ENCODE results near the gene STYK1.
"Not testable (repeated sequence)": the region's sequence is repeated elsewhere in the genome, so short reads cannot be mapped to it uniquely, and the experiment has no call there.

Gene STYK1

GRCh38 chr12:10672231-10672868 lies 1.5 kb downstream of the STYK1 start:
- DNase-seq, result no peak

DNA sequence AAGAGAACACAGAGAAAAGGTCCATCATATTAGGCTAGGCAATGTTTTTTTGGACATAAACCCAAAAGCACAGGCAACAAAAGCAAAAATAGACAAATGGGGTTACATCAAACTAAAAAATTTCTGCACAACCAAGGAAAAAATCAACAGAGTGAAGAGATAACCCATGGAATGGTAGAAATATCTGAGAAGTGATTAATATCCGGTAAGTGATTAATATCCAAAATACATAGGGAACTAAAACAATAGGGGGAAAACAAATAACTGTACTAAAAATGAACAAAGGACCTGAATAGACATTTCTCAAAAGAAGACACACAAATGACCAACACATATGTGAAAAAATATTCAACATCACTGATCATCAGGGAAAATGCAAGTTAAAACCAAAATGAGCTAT lies 4.3 kb downstream of the STYK1 start:
- DNase-seq, result no peak

DNA sequence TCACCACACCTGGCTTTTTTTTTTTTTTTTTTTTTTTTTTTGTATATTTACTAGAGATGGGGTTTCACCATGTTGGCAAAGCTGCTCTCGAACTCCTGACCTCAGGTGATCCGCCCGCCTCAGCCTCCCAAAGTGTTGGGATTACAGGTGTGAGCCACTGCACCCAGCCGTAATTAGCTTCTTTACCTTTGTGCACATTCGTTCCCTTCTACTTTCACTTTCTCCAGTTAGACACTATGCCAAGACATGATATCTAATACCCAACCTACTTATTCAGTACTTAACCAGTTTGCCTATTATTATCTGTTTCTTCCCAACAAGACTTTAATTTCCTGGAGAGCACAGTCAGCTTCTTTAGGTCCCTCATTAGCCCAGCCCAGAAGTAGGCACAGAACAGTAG lies 5.3 kb downstream of the STYK1 start:
- DNase-seq, result no peak

DNA sequence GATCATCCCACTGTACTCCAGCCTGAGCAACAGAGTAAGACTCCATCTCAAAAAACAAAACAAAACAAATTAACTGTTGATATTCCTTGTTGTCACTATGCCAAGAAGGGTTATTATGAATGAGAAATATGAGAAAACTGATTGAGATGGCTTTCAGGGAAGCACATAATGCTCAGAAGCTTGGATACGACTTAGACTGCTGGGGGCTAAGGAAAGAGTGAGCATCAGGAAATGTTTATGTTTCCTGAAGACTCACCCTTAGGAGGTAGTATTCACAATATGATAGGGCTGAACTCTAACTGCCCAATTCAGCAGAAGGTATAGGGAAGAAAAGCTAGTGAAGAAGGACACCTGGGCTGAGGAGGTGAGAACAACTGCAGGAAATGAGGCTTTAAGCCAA lies 6.3 kb downstream of the STYK1 start:
- DNase-seq, result no peak

DNA sequence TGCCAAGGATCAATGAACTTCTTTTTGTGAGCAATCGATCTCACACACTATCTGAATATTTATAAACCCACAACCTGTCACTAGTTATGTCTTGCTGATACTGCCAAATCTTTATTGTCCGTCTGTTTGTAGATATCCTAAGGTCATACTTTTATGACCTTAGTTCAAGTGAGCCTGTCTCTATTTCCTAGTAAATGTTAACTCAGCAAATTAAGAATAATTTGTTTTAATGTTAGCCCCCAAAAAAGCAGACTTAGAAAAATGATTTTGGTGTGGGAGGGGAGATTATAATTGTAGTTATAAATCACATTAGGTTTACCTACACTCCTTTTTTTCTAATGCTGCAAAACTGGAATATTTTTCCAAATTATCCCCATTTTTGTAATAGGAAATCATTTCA lies 9.4 kb downstream of the STYK1 start:
- DNase-seq, result no peak

GRCh38 chr12:10663869-10664268 lies 10.0 kb downstream of the STYK1 start:
- no peak for DNase-seq

DNA sequence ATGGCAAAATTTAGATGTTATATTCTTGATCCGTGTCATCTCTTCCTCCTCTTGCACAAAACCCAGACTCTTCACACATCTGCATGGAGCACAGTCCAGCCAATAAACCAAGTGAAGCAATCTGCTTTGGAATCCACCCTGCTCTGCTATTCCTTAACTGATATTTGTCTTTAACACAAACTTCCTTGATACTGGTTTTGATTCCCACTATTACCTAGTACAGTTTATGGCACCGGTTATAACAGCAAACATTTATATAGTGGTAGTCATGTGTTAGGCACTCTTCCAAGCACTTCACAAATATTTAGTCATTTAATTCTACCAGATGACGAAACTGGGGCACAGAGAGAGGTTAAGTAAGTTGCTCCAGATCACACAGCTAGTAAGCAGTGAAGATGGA lies 12.5 kb downstream of the STYK1 start:
- no peak for DNase-seq

DNA sequence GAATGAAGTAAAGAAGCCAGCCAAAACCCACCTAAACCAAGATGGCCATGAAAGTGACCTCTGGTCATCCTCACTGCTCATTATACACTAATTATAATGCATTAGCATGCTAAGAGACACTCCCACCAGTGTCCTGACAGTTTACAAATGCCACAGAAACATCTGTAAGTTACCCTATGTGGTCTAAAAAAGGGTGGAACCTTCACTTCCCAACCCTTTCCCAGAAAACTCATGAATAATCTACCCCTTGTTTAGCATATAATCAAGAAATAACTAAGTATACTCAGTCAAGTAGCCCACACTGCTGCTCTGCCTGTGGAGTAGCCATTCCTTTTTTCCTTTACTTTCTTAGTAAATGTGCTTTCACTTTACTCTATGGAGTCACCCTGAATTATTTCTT lies 19.8 kb downstream of the STYK1 start:
- no peak for DNase-seq

DNA sequence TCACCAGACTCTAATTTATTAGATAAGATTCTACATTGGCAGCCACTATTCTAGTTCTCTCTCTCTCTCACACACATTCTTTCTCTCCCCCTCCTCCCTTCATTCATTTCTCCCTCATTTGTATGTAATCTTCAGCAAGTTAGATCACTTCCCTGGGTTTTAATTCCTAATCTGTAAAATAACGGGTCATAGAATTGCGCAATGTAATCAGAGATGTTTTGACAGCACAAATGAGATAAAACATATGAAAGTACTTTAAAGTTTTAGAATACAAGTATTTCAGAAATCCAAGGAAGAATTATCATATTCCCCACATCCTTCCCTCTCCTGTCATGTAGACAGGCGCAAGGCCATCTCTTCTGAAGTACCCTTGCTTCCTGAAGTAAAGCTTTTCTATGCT lies 21.7 kb downstream of the STYK1 start:
- DNase-seq, result no peak

- not testable (repeated sequence) for DNase-seq
These were observed 27.3 kb downstream of the STYK1 start for GRCh38 chr12:10646576-10646975.

DNA sequence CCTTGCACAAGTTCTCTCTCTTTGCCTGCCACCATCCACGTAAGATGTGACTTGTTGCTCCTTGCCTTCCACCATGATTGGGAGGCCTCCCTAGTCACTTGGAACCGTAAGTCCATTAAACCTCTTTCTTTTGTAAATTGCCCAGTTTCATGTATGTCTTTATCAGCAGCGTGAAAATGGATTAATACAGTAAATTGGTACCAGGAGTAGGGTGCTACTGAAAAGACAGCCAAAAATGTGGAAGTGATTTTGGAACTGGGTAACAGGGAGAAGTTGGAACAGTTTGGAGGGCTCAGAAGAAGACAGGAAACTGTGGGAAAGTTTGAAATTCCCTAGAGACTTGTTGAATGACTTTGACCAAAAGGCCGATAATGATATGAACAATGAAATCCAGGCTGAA lies 27.9 kb downstream of the STYK1 start:
- no peak for DNase-seq

GRCh38 chr12:10641735-10642500 lies 31.9 kb downstream of the STYK1 start:
- no peak for DNase-seq

GRCh38 chr12:10638728-10639127 lies 35.1 kb downstream of the STYK1 start:
- no peak for DNase-seq

DNA sequence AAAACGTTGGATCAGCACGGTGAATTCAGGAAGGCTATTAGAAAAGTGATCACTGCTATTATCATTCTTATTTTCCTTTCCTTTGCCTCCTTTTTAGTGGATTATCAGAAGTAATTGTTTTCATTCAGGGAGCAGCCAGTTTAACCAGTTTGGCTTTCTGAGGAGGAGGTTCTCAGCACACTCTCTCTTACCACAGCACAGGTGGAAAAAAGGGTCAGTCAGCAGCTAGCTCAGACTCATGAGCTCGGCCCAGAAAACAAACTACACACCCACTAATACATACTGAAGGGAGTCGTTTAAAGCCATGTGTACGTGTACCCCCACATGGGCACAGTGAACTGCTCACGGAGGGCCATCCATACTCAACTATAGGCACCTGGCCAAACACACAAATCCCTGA lies 37.2 kb downstream of the STYK1 start:
- DNase-seq, result no peak

DNA sequence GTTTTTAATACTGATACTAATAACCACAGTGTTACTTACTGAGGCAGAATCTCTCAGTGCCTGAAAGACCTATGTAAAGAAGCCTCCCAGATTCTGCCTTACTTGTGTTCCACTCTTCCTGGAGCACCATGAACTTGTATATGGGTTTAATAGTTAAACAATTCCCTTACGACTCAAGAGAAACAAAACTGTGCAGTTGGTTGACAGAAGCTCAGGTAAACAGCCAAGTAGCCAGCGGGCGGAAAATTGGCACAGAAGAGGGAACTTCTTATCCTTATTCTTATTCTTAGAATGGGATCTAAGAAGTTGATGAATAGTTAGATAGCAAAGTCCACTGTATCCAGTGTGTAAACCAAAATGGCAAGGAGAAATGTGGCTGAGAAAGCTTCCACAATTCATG lies 37.7 kb downstream of the STYK1 start:
- no peak for DNase-seq

DNA sequence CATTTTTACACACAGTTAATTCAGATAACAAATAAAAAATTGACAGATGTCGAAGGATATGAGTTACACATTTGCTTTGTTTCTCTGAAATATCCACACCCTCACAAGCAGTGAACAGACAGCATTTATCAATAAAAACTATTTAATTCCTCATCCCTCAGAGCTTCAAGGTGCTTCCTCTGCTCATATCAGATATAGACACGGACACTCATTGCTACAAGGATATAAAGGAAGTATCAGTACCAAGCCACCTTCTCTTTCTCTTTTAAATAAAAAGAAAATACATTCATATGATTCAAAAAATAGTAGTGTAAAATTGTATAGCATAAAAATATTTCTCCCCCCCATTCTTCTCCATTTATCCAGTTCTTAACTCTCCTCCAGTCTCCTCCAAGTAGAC lies 38.5 kb downstream of the STYK1 start:
- no peak for DNase-seq

GRCh38 chr12:10634427-10634826 lies 39.4 kb downstream of the STYK1 start:
- no peak for DNase-seq

DNA sequence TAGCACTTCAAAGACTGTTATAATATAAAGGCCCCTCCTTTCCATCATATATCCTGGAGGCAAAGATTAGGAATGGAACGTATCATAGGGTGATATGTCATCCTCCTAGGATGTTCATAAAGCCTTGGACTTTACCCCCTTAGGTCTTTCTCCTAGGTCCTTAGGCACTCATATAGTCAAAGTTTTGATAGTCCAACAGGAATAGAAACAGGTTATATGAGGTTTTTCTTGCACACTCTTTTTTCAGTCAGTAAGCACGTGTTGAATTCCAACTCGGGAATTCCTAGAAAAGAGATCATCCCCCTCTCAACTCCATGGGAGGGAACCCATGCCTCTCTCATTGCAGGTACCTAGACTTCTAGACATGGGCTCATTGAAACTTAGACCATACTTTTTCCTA lies 40.3 kb downstream of the STYK1 start:
- no peak for DNase-seq

DNA sequence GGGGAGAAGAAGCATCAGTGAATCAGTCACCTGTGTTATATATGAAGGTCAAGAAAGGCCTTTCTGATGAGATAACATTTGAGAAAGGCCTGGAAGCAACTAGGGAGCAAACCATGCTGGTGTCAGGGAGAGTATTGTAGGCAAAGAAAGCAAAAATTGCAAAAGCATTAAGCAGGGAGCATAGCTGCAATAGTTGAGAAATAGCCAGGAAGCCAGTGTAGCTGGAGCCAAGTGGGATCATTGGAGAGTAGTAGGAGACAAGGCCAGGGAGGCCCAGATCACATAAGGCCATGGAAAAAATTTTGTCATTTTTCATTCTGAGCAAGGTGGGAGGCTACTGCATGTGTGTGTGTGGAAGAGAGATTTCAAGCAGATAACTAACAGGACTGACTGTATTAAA lies 41.6 kb downstream of the STYK1 start:
- no peak for DNase-seq

- DNase-seq, result no peak
These were observed 49.2 kb downstream of the STYK1 start for GRCh38 chr12:10624605-10625004.

GRCh38 chr12:10623131-10623530 lies 50.7 kb downstream of the STYK1 start:
- no peak for DNase-seq

- DNase-seq, result no peak
These were observed 52.6 kb downstream of the STYK1 start for GRCh38 chr12:10621278-10621677.

DNA sequence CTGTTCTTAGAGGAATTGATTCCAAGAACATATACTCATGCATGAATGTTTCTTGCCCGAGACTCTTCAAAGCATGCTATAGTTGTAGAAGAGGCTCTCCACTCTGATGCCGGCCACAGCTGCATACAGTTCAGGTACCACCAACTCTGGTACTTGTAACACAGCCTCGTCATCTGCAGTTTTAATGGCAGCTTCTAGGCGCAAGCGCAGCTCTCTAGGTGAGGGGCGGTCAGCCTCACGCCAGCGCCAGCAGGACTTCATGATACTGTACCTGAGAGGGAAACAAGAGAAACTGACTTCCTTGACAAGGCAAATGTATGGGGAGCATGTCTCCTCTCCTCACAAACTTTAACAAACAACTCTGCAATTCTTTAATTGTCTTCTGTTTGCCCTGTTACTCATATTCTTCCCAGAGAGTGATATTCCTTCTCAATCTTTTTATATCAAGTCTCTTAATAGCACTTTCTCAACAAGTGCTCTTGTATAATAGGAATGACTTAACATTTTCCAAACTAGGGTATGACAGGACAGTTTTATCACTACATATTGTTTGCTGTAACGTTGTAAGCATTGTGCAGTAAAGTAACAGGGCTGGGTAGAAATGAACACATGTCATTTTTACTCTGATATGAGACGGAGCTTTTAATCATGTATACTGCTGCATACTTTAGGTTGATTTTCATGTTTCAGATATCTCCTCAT lies 53.6 kb downstream of the STYK1 start:
- DNase-seq, result no peak

DNA sequence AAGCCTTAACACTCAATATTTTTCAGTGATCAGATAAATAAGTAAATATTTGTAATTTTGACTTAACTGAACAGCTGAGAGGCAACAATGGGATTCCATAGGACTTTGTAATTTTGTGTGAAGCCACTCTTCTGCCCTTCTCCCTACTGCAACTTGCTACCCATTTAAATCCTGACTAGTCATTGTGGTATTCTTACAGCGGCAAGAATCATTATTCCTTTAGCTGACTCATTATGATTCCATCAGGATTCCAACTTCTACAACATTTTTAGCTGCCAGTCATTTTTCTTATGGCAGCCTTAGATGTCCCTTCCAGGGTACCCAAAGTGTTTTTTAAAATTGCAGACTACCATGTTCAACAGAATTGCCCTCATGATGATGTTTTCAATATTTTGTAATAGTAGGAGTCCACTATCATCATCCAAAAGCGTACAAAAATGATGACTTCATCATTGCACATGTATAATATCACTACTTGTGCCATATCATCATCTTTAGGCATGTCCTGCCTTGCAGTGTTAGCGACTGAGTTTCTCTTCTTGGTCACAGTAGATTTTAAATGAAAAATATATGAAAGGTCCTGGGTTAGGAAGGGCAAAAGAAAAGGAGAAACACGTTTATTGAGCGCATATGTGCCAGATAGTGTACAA lies 55.4 kb downstream of the STYK1 start:
- no peak for DNase-seq

All from NCI-H1048 (cell line).